ENCODE data around the gene MEGF11.

MEGF11 gene

DNA sequence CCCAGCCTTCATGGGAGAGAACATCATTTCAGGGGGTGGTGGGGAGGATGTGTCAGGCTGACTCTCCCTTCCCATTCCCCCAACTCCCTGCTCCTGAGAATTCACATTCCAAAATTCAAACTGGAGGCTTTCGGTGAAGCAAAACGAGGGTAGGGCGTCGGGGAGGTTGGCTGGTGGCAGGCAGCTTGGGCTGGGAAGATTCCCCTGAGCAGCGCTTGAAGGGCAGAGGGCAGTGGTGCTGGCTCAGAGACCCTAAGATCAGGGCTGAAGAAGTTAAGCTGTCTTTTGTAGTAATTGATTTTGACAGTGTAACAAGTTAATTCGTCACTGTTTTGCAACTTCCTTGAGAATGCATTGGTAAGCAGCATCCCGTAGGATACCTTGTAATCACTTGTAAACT is 196.5 kb downstream of the MEGF11 start:
- DNase-seq (ENCODE audit: low spot score): no peak

DNA sequence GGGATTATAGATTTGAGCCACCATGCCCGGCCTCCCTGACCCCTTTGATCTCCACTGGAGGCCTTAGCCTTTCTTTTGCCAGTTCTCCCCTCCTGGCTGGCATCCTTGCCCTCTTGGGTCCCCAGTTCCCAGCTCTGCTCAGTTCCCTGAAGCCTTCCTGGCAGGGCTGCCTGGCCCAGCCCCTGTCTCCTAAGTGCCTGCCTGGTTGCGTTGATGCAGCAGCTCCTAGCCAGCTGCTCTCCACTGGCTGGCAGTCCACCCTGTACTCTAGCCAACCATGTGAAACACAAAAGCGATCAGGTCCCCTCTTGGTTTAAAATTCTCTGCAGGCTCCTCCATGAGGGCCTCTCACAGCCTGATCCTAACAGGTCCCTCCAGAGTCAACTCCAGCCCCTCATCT is 199.6 kb downstream of the MEGF11 start:
- peak; percentile 1 for DNase-seq (ENCODE audit: low spot score)

DNA sequence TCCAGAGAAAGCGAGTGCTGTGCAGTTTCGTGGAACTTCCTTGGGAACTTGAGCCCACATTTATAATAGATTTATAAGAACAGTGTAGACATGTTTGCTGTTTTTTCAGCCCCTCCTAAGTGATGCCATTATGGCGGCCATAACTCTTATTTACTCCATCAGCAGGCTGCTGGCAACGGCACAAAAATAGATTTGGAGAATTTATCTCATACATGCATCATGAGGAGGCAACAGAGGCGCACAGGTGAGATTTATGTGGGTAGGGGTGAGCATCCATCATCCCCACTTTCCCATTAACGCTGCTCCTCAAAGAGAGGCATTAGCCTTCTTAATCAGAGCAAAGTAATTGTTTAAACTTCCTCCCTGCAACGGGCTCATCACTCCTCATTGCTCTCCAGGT is 201.7 kb downstream of the MEGF11 start:
- no peak for DNase-seq (ENCODE audit: low spot score)

GRCh38 chr15:66050264-66050663 is 203.3 kb downstream of the MEGF11 start:
- DNase-seq (ENCODE audit: low spot score): no peak

DNA sequence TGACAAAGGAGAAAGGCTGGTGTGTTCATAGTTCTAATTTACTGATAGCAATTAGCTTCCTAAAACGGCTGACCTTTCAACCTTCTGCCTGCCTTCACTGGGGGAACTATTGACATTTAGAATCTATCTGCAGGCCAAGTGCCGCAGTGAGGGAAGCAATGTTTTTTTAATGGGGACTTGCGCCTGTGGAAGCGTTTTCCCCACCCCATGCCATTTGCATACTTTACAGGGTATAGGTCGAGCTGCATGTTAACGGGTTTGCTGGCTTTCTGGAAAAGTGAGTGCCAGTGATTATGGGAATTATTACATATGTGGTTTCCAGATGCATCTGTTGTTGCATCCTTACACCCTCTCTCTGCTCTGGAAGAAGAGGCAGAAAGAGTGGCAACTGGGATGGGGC is 204.2 kb downstream of the MEGF11 start:
- DNase-seq (ENCODE audit: low spot score): no peak

- no peak for DNase-seq (ENCODE audit: low spot score)
Measured at GRCh38 chr15:66047321-66048024, 206.1 kb downstream of the MEGF11 start.

GRCh38 chr15:66046751-66047150 is 206.8 kb downstream of the MEGF11 start:
- DNase-seq (ENCODE audit: low spot score): no peak

GRCh38 chr15:66046326-66046725 is 207.2 kb downstream of the MEGF11 start:
- no peak for DNase-seq (ENCODE audit: low spot score)

GRCh38 chr15:66045542-66045941 is 208.0 kb downstream of the MEGF11 start:
- DNase-seq (ENCODE audit: low spot score): no peak

- no peak for DNase-seq (ENCODE audit: low spot score)
Measured at GRCh38 chr15:66044837-66045236, 208.7 kb downstream of the MEGF11 start.

GRCh38 chr15:66043264-66043663 is 210.3 kb downstream of the MEGF11 start:
- no peak for DNase-seq (ENCODE audit: low spot score)

- no peak for DNase-seq (ENCODE audit: low spot score)
Measured at GRCh38 chr15:66042624-66043023, 210.9 kb downstream of the MEGF11 start.

DNA sequence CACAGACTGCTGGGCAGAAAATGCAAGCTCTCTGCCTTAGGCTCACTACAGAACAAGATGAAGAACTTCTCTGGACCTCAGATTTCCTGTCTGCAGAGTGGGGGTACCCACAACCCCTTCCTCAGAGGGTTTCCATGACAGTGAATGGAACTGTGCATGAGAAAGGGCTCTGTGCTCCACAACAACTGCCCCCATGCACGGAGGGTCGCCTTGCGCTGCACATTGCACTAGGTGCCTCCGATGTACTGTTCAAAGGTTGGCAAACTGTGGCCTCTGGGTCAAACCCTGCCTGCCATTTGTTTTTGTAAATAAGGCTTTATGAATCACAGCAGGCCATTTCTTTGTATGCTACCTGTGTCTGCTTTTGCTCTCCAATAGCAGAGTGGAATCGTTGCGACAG is 212.3 kb downstream of the MEGF11 start:
- DNase-seq (ENCODE audit: low spot score): no peak

DNA sequence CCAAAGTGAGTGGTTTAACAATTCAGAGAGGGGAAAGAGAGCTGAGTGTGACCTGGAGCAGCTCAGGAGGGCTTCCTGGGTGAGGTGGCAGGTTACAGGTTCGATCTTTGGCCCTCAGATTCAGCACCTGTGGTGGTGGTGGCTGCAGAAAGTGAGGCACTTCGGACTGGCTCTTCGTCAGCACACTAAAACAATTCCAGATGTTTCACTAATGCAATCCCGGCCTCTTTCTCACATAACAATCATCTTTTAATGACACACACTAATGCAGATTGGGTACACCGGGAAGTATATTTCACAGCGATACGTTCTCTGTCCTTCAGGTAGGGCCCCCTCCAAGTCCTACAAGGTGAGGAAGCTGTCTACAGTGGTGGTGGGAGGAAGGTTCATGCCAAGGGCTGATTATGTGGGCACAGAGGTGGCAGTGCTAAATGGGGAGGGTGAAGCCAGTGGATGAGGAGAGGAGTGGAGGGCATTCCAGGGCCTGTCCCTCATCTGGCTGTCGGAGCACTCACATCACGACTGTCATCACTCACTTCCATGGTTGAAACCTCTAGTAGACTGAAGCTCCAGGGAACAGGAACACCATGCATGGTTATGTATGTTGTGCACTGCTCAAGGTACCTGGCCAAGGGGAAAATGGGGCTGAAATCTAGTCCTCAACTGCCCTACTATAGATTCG is 213.2 kb downstream of the MEGF11 start:
- DNase-seq (ENCODE audit: low spot score): no peak

DNA sequence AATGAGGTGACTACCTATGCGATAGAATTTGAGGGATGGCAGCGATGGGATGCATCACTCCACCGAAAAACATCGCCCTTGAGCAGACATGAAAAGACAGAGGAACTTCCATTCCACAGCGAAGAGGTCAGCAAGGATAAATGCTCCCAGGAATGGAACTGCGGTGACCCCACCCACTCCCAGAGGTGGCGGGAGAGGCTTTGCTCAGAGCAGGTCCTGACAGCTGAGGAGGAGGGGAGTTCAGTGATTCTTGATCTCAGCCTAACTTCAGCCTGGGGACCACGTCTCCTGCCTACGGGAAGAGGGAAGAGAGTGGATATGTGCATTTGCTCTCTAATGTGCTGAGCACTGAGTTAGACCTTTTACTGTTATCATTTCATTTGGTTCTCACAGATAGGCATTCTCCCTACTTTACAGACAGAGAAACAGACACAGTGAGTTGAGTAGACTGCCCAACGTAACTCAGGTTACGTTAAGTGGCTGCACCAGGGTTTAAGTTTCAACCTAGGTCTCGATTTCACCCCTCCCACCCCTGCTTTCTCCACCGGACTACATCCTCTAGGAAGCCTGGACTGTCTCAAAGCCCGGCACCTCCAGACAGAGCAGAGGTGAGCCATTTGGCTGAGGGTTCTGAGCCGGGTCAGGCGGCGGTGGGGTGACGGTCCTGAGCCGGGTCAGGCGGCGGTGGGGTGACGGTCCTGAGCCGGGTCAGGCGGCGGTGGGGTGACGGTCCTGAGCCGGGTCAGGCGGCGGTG is 214.3 kb downstream of the MEGF11 start:
- DNase-seq (ENCODE audit: low spot score): no peak

DNA sequence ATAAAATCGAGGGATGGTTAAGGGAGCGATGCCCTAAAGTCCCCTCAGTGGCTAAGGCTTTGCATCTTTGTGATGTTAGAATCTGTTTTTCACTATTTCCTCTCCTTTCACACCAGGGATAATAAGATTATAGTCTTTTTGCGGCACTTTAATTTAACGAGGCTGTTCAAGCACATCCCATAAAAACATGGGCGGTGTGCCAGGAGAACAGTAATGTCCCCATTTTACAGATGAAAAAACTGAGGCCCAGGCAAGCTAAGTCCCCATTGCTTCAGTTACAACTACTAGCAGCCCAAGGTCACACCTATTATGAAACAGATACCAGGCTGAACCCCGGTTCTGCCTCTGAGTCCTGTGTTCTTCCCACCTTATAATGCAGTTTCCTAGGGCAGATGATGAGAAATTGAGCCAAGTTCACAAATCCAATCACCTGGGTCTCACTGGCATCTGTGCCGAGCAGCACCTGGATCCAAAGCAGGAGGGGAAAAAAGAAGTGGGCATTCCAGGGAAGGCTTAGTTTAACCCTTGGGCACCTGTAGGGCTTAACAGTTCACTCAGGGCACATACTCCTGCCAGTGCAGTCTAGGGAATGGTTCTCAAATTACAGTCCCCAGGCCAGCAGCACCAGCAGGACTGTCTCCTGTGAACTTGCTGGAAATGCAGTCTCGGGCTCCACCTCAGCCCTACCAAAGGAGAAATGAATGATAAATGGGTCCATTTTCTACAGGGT is 215.0 kb downstream of the MEGF11 start:
- no peak for DNase-seq (ENCODE audit: low spot score)

GRCh38 chr15:66036859-66037258 is 216.7 kb downstream of the MEGF11 start:
- DNase-seq (ENCODE audit: low spot score): no peak

DNA sequence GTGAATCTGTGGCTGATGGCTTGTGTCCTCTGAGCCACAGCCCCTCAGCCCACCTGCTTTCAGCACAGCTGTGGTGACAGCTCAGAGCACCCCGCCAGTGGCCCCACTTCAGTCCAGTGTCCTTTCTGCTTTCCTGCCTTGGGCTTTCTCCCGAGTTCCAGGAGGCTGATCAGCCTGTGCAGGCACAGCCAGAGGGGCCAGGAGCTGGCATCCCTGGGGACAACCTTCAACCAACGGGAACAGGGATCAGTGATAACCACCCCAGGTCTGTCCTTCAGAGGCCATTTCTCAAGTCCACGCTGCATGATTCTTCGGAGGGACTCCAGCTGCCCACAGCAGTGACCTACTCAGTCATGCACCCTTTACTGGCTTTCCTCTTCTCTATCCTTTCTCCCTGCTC is 217.6 kb downstream of the MEGF11 start:
- no peak for DNase-seq (ENCODE audit: low spot score)

GRCh38 chr15:66033143-66033542 is 220.4 kb downstream of the MEGF11 start:
- no peak for DNase-seq (ENCODE audit: low spot score)

DNA sequence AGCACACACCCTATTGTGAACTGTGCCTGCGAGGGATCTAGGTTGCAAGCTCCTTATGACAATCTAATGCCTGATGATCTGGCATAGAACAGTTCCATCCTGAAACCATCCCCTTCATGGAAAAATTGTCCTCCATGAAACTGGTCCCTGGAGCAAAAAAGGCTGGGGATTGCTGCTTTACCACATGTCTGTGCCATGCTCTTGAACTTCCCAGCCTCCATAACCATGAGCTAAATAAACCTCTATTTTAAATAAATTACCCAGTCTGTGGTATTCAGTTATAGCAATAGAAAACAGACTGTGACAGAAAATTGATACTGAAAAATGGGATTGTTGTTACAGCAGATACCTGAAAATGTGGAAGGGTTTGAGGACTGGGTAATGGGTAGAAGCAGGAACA is 221.5 kb downstream of the MEGF11 start:
- DNase-seq (ENCODE audit: low spot score): no peak

DNA sequence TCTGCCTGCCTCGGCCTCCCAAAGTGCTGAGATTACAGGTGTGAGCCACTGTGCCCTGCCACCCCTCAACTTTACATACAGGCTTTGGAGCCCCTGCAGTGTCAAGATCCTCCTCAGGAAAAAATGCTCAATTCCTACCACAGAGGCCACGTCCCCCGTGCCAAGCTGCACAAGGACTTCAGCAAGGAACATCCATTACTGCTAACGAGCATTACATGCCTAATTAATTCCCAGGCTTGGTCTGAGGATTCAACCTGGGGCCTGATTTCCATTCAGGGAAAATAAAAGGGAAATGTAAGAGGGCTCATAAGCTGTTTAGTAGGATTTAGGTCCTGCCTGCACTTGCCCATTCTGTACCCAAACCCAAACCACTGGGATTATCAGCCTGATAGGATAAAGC is 222.9 kb downstream of the MEGF11 start:
- DNase-seq (ENCODE audit: low spot score): no peak

DNA sequence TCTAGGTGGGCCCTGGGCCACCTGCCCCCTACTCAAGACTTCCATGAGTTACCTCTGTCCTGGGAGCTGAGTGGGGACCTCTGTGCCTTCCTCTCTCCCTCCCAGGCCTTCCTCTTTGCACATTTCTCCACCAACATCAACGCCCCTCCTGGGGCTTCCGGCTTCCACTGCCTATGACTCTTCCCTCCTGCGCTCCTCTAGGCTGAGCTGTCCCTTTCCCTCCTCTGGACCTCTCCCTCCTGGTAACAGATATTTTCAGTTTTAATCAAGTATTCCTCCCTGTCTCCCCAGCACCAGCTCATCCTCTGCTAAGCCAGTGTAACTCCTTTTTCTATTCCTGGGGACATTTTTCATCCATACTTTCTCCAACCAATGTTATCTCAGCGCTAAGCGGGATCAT is 223.9 kb downstream of the MEGF11 start:
- DNase-seq (ENCODE audit: low spot score): no peak
